Hepatocyte (in vitro differentiated cells): ENCODE data around the gene ATMIN. TPM values are rescaled to one million over a fixed set of nuclear protein-coding genes. Genes with fewer than 3 reads are reported as not detected.

Experiments used
- DNase-seq: peaks from one replicate; pipeline ENCODE4 v3.0.0-alpha.2; 2016; ENCODE audit warnings: low spot score
- H2AFZ ChIP-seq: fragments of 200-600 bp; sonication (generic); 2 replicates; pipeline ENCODE4 v1.6.0; 2016; ENCODE audit warnings: antibody characterized with exemption, mild to moderate bottlenecking
- H3K27ac ChIP-seq: fragments of 200-600 bp; sonication (generic); 2 replicates; pipeline ENCODE4 v1.5.1; 2016; ENCODE audit warnings: mild to moderate bottlenecking
- H3K27me3 ChIP-seq: fragments of 200-600 bp; sonication (generic); 2 replicates; pipeline ENCODE4 v1.6.1; 2016
- H3K36me3 ChIP-seq: fragments of 200-600 bp; sonication (generic); replicated peaks from 2 replicates; pipeline ENCODE4 v1.5.1; 2016; ENCODE audit warnings: low read depth; ENCODE audit not compliant: insufficient read depth
- H3K4me1 ChIP-seq: fragments of 200-600 bp; sonication (generic); 2 replicates; pipeline ENCODE4 v1.5.1; 2016; ENCODE audit warnings: mild to moderate bottlenecking, moderate library complexity; ENCODE audit not compliant: insufficient read depth
- H3K4me2 ChIP-seq: fragments of 200-600 bp; sonication (generic); 2 replicates; pipeline ENCODE4 v1.6.0; 2016
- H3K4me3 ChIP-seq: fragments of 200-600 bp; sonication (generic); 2 replicates; pipeline ENCODE4 v1.5.1; 2016; ENCODE audit warnings: mild to moderate bottlenecking
- H3K79me2 ChIP-seq: fragments of 200-600 bp; sonication (generic); 2 replicates; pipeline ENCODE4 v1.6.0; 2017; ENCODE audit warnings: mild to moderate bottlenecking
- H3K9me2 ChIP-seq: fragments of 200-600 bp; sonication (generic); replicated peaks from 2 replicates; pipeline ENCODE4 v1.6.0; 2017; ENCODE audit warnings: mild to moderate bottlenecking; ENCODE audit not compliant: insufficient read depth
- H3K9me3 ChIP-seq: fragments of 200-600 bp; sonication (generic); 2 replicates; pipeline ENCODE4 v1.5.1; 2016; ENCODE audit warnings: low read depth, mild to moderate bottlenecking
- H4K20me1 ChIP-seq: fragments of 200-600 bp; sonication (generic); 2 replicates; pipeline ENCODE4 v1.6.0; 2016; ENCODE audit warnings: mild to moderate bottlenecking; ENCODE audit not compliant: insufficient read depth, poor library complexity, severe bottlenecking
- EZH2 ChIP-seq: fragments of 200-600 bp; sonication (generic); IDR thresholded peaks from 2 replicates; pipeline ENCODE4 v1.6.1; 2016; ENCODE audit warnings: antibody characterized with exemption, mild to moderate bottlenecking, borderline replicate concordance
- EZH2phosphoT487 ChIP-seq: fragments of 200-600 bp; sonication (generic); IDR thresholded peaks from one replicate; pipeline ENCODE4 v1.6.1; 2018; ENCODE audit warnings: antibody characterized with exemption, mild to moderate bottlenecking, low read depth, moderate library complexity; ENCODE audit not compliant: unreplicated experiment, severe bottlenecking
- WGBS: methylation state at CpG from one replicate; pipeline ENCODE4 v1.1.6; 2016; ENCODE audit warnings: low lambda C conversion rate; ENCODE audit errors: missing lambda C conversion rate; 5-methylcytosine and 5-hydroxymethylcytosine counted together
- polyA plus RNA-seq: library from polyadenylated mRNA; unstranded; fragments of >200 nt; fragmentation: Nextera tagmentation; extraction: Ambion mirVana; gene quantifications from 2 replicates; pipeline ENCODE4 v1.2.1, GENCODE V29; 2016
- total RNA-seq: library from RNA; depleted of rRNA; stranded (reverse); fragments of >200 nt; gene quantifications from 2 replicates; pipeline ENCODE4 v1.2.3, GENCODE V29; 2014
- TF ChIP-seq, protein P1 (sequence below): fragments of 200-600 bp; sonication (generic); IDR thresholded peaks from 2 replicates; pipeline ENCODE4 v1.5.1; 2016; ENCODE audit warnings: antibody characterized with exemption, mild to moderate bottlenecking; ENCODE audit not compliant: poor library complexity

The ATMIN gene
- total and polyA plus RNA-seq, 2 experiments from 2014 or later, result 30.7 to 58.4 TPM

DNA sequence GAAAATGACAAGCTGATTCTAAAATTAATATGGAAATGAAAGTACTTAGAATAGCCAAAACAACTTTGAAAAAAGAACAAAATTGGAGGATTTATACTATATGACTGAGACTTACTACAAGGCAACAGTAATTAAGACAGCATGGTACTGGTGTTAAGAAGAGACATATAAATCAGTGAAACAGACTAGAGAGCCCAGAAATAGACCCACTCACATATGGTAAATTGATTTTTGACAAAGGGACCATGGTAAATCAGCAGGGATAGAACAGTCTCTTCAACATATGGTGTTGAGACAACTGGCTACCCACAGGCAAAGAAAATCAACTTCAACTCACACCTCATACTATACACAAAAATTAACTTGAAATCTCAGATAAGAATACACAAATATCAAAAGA, 41.8 kb upstream of the ATMIN start:
- Histone ChIP-seq H3K4me1 (peaks cover 12% of the 10 kb centered on the region), H3K4me2 (peak overlapping the region; percentile 66), H3K4me3 (no peak overlapping the region), H3K9me2 (no peaks in the 10 kb centered on the region), H3K9me3 (no peaks in the 10 kb centered on the region), H3K27ac (peak overlapping the region; percentile 77), H3K27me3 (no peaks in the 10 kb centered on the region), H3K36me3 (no peaks in the 10 kb centered on the region), H4K20me1 (no peaks in the 10 kb centered on the region), H2AFZ (no peak overlapping the region), H3K79me2 (peaks cover 76% of the 10 kb centered on the region)
- TF ChIP-seq EZH2phosphoT487, result no peak
- TF ChIP-seq, protein P1, sequence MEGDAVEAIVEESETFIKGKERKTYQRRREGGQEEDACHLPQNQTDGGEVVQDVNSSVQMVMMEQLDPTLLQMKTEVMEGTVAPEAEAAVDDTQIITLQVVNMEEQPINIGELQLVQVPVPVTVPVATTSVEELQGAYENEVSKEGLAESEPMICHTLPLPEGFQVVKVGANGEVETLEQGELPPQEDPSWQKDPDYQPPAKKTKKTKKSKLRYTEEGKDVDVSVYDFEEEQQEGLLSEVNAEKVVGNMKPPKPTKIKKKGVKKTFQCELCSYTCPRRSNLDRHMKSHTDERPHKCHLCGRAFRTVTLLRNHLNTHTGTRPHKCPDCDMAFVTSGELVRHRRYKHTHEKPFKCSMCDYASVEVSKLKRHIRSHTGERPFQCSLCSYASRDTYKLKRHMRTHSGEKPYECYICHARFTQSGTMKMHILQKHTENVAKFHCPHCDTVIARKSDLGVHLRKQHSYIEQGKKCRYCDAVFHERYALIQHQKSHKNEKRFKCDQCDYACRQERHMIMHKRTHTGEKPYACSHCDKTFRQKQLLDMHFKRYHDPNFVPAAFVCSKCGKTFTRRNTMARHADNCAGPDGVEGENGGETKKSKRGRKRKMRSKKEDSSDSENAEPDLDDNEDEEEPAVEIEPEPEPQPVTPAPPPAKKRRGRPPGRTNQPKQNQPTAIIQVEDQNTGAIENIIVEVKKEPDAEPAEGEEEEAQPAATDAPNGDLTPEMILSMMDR, result no peak
- TF ChIP-seq EZH2, result no peak
- no peak for DNase-seq

DNA sequence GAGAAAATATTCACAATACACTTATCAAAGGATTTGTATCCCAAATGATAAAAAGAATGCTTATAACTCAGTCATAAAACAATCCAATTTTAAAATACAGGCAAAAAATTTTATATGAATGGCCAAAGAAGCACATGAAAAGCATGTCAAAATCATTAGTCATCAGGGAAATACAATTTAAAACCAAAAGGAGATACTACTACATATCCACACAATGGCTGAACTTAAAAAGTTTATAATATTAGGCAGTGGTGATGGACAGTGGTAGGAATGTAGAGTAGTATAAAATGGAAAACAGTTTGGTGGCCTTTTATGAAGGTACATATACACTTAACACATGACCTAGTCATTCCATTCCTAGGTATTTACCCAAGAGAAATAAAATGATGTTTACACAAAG, 41.2 kb upstream of the ATMIN start:
- no peak overlapping the region for H3K27ac ChIP-seq
- H3K4me1 ChIP-seq, result peaks cover 12% of the 10 kb centered on the region
- H3K79me2 ChIP-seq, result peaks cover 78% of the 10 kb centered on the region

DNA sequence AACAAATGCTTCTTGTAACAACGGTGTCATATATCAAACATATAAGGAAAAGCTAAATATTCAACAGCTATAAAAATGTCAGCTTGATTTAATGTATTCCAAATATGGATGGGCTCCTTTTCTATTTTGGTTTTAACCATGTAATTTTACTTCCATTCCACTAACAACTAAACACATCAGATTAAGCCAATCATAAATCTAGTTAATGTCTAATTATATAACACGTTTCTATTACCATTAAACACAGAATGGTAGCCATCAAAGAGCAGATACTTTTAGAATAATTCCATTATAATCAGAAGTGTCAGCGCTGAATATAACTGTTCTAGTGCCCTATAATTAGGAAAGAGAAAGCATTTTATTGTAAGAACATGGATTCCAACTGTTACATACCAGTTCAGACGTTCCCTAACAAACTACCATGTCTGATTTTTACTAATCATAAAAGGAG, 38.9 kb upstream of the ATMIN start:
- no peaks in the 10 kb centered on the region for H3K36me3 ChIP-seq
- peak overlapping the region; percentile 71 for H3K4me2 ChIP-seq
- TF ChIP-seq, protein P1, result no peak
- TF ChIP-seq EZH2 (no peak), EZH2phosphoT487 (no peak)
- H3K27me3 ChIP-seq, result no peaks in the 10 kb centered on the region
- DNase-seq, result no peak
- no peaks in the 10 kb centered on the region for H3K9me2 ChIP-seq
- peaks cover 84% of the 10 kb centered on the region for H3K79me2 ChIP-seq
- H3K9me3 ChIP-seq, result no peaks in the 10 kb centered on the region
- H3K4me3 ChIP-seq, result no peak overlapping the region
- peaks cover 12% of the 10 kb centered on the region for H3K4me1 ChIP-seq
- H2AFZ ChIP-seq, result no peak overlapping the region
- H4K20me1 ChIP-seq, result no peaks in the 10 kb centered on the region
- WGBS, result 66% methylated on average over 4 of the region's 4 CpGs
- H3K27ac ChIP-seq, result peak overlapping the region; percentile 70

More for the DNA sequence above, 41.2 kb upstream of the ATMIN start:
- TF ChIP-seq, protein P1, result no peak
- TF ChIP-seq EZH2 (no peak), EZH2phosphoT487 (no peak)
- Histone ChIP-seq H3K9me3 (no peaks in the 10 kb centered on the region), H2AFZ (no peak overlapping the region), H4K20me1 (no peaks in the 10 kb centered on the region), H3K4me3 (no peak overlapping the region), H3K27me3 (no peaks in the 10 kb centered on the region), H3K36me3 (no peaks in the 10 kb centered on the region), H3K9me2 (no peaks in the 10 kb centered on the region), H3K4me2 (no peak overlapping the region)
- no peak for DNase-seq
